SU-DHL-6 (cell line): Measurements from ENCODE around the gene PTPRJ.

Experiments used
- CTCF ChIP-seq: fragments of 200-600 bp; sonication (generic); IDR thresholded peaks from one replicate; pipeline ENCODE4 v1.5.1; 2017; ENCODE audit warnings: antibody characterized with exemption, mild to moderate bottlenecking, low read length, moderate library complexity; ENCODE audit not compliant: insufficient read depth, poor library complexity, severe bottlenecking
- EZH2phosphoT487 ChIP-seq: fragments of 200-600 bp; sonication (generic), shearing (Covaris generic); conservative IDR thresholded peaks from 2 replicates; pipeline ENCODE4 v1.6.1; 2018; ENCODE audit warnings: mild to moderate bottlenecking, antibody characterized with exemption, low read length, moderate library complexity, mixed read lengths

- TF ChIP-seq CTCF (no peak), EZH2phosphoT487 (no peak)
Observed at GRCh38 chr11:48008951-48009270, 28.6 kb downstream of the PTPRJ start.
